Endothelial cell of umbilical vein (primary cell): Measurements from ENCODE around the gene DOK1. TPM values are rescaled to one million over a fixed set of nuclear protein-coding genes. Genes with fewer than 3 reads are reported as not detected.

ENCODE experiments used
- BruUV-seq: library from RNA; stranded (reverse); fragments of 400-500 nt; replicated peaks from 2 replicates; lab custom pipeline; 2021; lab: Mats Ljungman, UMichigan
- CTCF ChIA-PET: fragments of 300-600, 350-600 bp; sonication (Branson Sonifier 250); formaldehyde crosslinking; loops from one replicate; lab custom pipeline; 2021; ENCODE audit warnings: antibody characterized with exemption, inconsistent platforms; lab: Charles Lee
- POLR2A ChIA-PET: fragments of 300-600, 350-600 bp; sonication (Branson Sonifier 250); formaldehyde crosslinking; loops from one replicate; lab custom pipeline; 2021; ENCODE audit warnings: antibody characterized with exemption, inconsistent platforms; lab: Charles Lee
- DNase-seq: peaks from one replicate; pipeline ENCODE4 v3.0.0-alpha.2; 2011; ENCODE audit warnings: low read depth, low spot score
- FAIRE-seq: peaks from 2 replicates; lab custom pipeline; 2011; peaks lifted over from hg19 to GRCh38; lab: Jason Lieb, UNC
- H2AFZ ChIP-seq: 2 replicates; pipeline ENCODE4 v1.6.0; 2012; ENCODE audit warnings: low read depth, low read length, control low read depth, inconsistent platforms
- H3K27ac ChIP-seq: 2 replicates; pipeline ENCODE4 v1.5.1; 2011; ENCODE audit warnings: low read depth, mild to moderate bottlenecking, control low read depth, low read length, moderate library complexity; ENCODE audit not compliant: insufficient read depth
- H3K27me3 ChIP-seq, 2 experiments: 2 replicates each; pipeline versions ENCODE4 v1.6.0 to v1.6.1; 2011; ENCODE audit warnings: low read length in 2 of 2, mixed read lengths in 1 of 2; ENCODE audit not compliant: control insufficient read depth in 2 of 2, insufficient read depth in 2 of 2
- H3K36me3 ChIP-seq, 2 experiments: 2 replicates in 1 of 2; 3 replicates in 1 of 2; pipeline ENCODE4 v1.5.1; 2011; ENCODE audit warnings: low read length in 2 of 2, mild to moderate bottlenecking in 1 of 2, moderate library complexity in 1 of 2; ENCODE audit not compliant: control insufficient read depth in 2 of 2, insufficient read depth in 2 of 2; ENCODE audit errors: extremely low read depth in 1 of 2
- H3K4me1 ChIP-seq: 3 replicates; pipeline ENCODE4 v1.5.1; 2011; ENCODE audit warnings: mild to moderate bottlenecking, low read length; ENCODE audit not compliant: control insufficient read depth, insufficient read depth; ENCODE audit errors: extremely low read depth
- H3K4me2 ChIP-seq: 2 replicates; pipeline ENCODE4 v1.6.1; 2011; ENCODE audit warnings: low read length, control low read depth, mixed read lengths; ENCODE audit not compliant: insufficient read depth
- H3K4me3 ChIP-seq, 3 experiments: fragments of 200-600 bp in 1 of 3; sonication (generic), shearing (Covaris generic) in 1 of 3; replicated peaks in 1 of 3; 2 replicates each; pipeline ENCODE4 v1.5.1; 2011 to 2016; ENCODE audit warnings: control low read depth in 3 of 3, low read length in 3 of 3, mild to moderate bottlenecking in 2 of 3, inconsistent platforms in 1 of 3, low read depth in 1 of 3, moderate library complexity in 1 of 3; ENCODE audit not compliant: insufficient read depth in 1 of 3
- H3K79me2 ChIP-seq: 2 replicates; pipeline ENCODE4 v1.6.0; 2012; ENCODE audit warnings: low read length, inconsistent platforms; ENCODE audit not compliant: control insufficient read depth, insufficient read depth
- H3K9ac ChIP-seq: replicated peaks from 2 replicates; pipeline ENCODE3; 2011; ENCODE audit warnings: low read length, control low read depth; ENCODE audit not compliant: insufficient read depth; ENCODE audit errors: extremely low read depth
- H3K9me1 ChIP-seq: replicated peaks from 3 replicates; pipeline ENCODE4 v1.6.0; 2011; ENCODE audit warnings: mild to moderate bottlenecking, low read length; ENCODE audit not compliant: control insufficient read depth, insufficient read depth; ENCODE audit errors: extremely low read depth
- H3K9me3 ChIP-seq: replicated peaks from 2 replicates; pipeline ENCODE4 v1.5.1; 2012; ENCODE audit warnings: low read length, inconsistent platforms; ENCODE audit not compliant: control insufficient read depth, insufficient read depth
- H4K20me1 ChIP-seq: replicated peaks from 2 replicates; pipeline ENCODE3; 2011; ENCODE audit warnings: mild to moderate bottlenecking, low read length; ENCODE audit not compliant: control insufficient read depth, insufficient read depth; ENCODE audit errors: extremely low read depth
- EZH2 ChIP-seq: IDR thresholded peaks from 2 replicates; pipeline ENCODE4 v1.6.1; 2012; ENCODE audit warnings: borderline replicate concordance, low read depth, mild to moderate bottlenecking, moderate library complexity, low read length, inconsistent platforms; ENCODE audit not compliant: severe bottlenecking
- GATA2 ChIP-seq: IDR thresholded peaks from 2 replicates; pipeline ENCODE4 v1.7.0; 2011; ENCODE audit warnings: low read depth, mild to moderate bottlenecking, moderate library complexity, mixed read lengths, low read length; ENCODE audit not compliant: insufficient read length, insufficient read depth
- JUN ChIP-seq: IDR thresholded peaks from 2 replicates; pipeline ENCODE4 v1.6.1; 2011; ENCODE audit warnings: borderline replicate concordance, low read depth; ENCODE audit not compliant: insufficient read length, insufficient read depth
- MAX ChIP-seq: IDR thresholded peaks from 2 replicates; pipeline ENCODE4 v1.6.1; 2011; ENCODE audit not compliant: insufficient read depth, insufficient read length
- MYC ChIP-seq: IDR thresholded peaks from one replicate; pipeline ENCODE4 v1.6.1; 2011; ENCODE audit warnings: mild to moderate bottlenecking, low read depth, low read length
- POLR2A ChIP-seq: IDR thresholded peaks from 2 replicates; pipeline ENCODE4 v1.6.1; 2012; ENCODE audit warnings: low read depth, mild to moderate bottlenecking, control low read depth, low read length
- dilution Hi-C: fragments of 300-500 bp; cut with MboI; formaldehyde crosslinking; loops from one replicate; pipeline ENCODE4 v1.15.0; 2019; ENCODE audit warnings: low sequenced_read_pairs; ENCODE audit not compliant: extremely low pct_ligation_motif_present
- intact Hi-C: fragments of 100-400 bp; cut with micrococcal nuclease; formaldehyde crosslinking; loops from one replicate; pipeline ENCODE4 v1.10.0; 2022
- polyA plus RNA-seq, 4 experiments: library from polyadenylated mRNA; depleted of rRNA in 3 of 4; stranded (reverse) in 3 of 4; unstranded in 1 of 4; fragments of >200 nt; gene quantifications; 2 replicates each; pipeline versions ENCODE4 v1.2.1 to v1.2.3, GENCODE V29; 2011 to 2012; ENCODE audit warnings: missing spikeins in 1 of 4
- total RNA-seq: library from RNA; stranded (reverse); gene quantifications from 2 replicates; pipeline ENCODE4 v1.2.3, GENCODE V29; 2021
- TF ChIP-seq, protein P1 (sequence below), 2 donors: IDR thresholded peaks; 1 replicate in 1 of 2; 2 replicates in 1 of 2; pipeline ENCODE4 v1.5.1; 2011; ENCODE audit warnings: low read length in 2 of 2, mild to moderate bottlenecking in 2 of 2, moderate library complexity in 2 of 2, control low read depth in 1 of 2, inconsistent platforms in 1 of 2, low read depth in 1 of 2; ENCODE audit not compliant: insufficient read depth in 1 of 2; ENCODE audit errors: extremely low read depth in 1 of 2

The DOK1 gene
- total and polyA plus RNA-seq, 2 donors (not counting 3 experiments of a cell fraction or from before 2014, with no cell fraction given): 10.4 to 12.7 TPM

DNA sequence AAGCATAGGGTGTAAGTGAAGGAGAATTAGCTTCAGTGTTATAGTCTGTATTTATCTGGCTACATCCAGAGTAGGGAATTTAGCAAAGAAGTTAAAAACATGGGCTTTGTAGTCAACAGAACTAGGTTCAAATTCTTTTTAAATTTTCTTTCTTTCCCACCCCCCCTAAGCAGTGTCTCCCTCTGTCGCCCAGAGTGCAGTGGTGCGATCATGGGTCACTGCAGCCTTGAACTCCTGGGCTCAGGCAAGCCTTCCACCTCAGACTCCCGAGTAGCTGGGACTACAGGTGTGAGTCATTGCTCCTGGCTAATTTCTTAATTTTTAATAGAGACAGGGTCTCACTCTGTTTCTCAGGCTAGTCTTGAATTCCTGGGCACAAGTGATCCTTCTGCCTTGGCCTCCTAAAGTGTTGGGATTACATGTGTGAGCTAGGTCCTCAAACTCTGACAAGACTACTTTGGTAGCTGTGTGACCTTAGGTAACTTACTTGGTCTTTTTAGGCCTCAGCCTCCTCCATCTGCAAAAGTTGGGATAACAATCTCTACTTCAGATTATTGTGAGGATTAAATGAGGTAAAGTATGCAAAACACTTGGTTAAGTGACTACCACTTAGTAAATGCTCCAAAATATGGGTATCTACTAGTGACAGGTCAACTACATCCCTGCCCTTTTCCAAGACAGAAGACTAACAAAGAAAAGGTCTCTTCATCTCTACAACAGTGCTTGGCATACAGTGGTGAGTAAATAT lies 17.8 kb downstream of the DOK1 start:
- H4K20me1 ChIP-seq: no peaks in the 10 kb centered on the region
- no peak overlapping the region for H3K4me3 ChIP-seq
- dilution Hi-C loops: no loop called here
- H3K27me3 ChIP-seq: peaks cover 12 to 16% of the 10 kb centered on the region in 2 experiments
- peaks cover 7% of the 10 kb centered on the region for H3K4me1 ChIP-seq
- CTCF ChIA-PET: no interaction called here
- H3K9me1 ChIP-seq: no peaks in the 10 kb centered on the region
- H3K27ac ChIP-seq: no peak overlapping the region
- FAIRE-seq (no peak), DNase-seq (no peak)
- H3K9ac ChIP-seq: no peak overlapping the region
- H3K9me3 ChIP-seq: no peaks in the 10 kb centered on the region
- no peak overlapping the region for H2AFZ ChIP-seq
- no peaks in the 10 kb centered on the region for H3K79me2 ChIP-seq
- no peak overlapping the region for H3K4me2 ChIP-seq
- intact Hi-C loops: no loop called here
- TF ChIP-seq, protein P1, sequence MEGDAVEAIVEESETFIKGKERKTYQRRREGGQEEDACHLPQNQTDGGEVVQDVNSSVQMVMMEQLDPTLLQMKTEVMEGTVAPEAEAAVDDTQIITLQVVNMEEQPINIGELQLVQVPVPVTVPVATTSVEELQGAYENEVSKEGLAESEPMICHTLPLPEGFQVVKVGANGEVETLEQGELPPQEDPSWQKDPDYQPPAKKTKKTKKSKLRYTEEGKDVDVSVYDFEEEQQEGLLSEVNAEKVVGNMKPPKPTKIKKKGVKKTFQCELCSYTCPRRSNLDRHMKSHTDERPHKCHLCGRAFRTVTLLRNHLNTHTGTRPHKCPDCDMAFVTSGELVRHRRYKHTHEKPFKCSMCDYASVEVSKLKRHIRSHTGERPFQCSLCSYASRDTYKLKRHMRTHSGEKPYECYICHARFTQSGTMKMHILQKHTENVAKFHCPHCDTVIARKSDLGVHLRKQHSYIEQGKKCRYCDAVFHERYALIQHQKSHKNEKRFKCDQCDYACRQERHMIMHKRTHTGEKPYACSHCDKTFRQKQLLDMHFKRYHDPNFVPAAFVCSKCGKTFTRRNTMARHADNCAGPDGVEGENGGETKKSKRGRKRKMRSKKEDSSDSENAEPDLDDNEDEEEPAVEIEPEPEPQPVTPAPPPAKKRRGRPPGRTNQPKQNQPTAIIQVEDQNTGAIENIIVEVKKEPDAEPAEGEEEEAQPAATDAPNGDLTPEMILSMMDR (IDR thresholded peaks at IDR 0.05; ENCODE audit: extremely low read depth in 1 of 2, insufficient read depth in 1 of 2, low read depth in 1 of 2, low read length in 2 of 2): no peak
- no peak for TF ChIP-seq MAX
- no peak for TF ChIP-seq EZH2
- TF ChIP-seq JUN: no peak
- no peak for TF ChIP-seq GATA2
- no peak for TF ChIP-seq MYC
- no peak for TF ChIP-seq POLR2A
- no peaks in the 10 kb centered on the region for H3K36me3 ChIP-seq
- POLR2A ChIA-PET: no interaction called here
- no TSS peak for BruUV-seq
